Stimulated activated naive CD8-positive, alpha-beta T cell treated with anti-CD3 and anti-CD28 coated beads, Interleukin-15, Interleukin-2, amounts not matched to agents 100 U/mL and 50 U/mL, for 24 hours (primary cell): ENCODE data around the gene RXRG.

ENCODE experiments used
- ATAC-seq: fragments of 150-1000 bp; cut with Tn5 transposase; one replicate; pipeline ENCODE4 v1.10.0; 2021
- DNase-seq: peaks from one replicate; pipeline ENCODE4 v3.0.0; 2021

The RXRG gene

DNA sequence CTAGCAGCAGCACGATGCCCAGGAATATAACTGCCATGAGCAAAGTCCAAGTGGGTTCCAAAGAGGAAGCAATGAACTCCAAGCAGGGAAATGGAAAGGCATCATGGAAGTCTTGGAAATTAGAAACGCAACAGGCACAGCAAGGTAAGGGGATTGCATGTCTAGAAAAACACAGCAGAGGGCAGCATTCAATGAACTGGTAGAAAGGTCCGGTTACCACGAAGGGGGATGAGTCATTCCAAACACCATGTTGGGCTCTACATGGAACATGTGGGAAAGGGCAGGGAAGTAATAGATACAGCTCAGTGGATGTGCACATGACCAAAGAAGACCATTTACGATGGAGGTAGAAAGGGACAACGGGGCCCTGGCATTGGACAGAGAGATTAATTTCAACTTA, 36.4 kb downstream of the RXRG start:
- no peak for DNase-seq
- ATAC-seq = no peak

DNA sequence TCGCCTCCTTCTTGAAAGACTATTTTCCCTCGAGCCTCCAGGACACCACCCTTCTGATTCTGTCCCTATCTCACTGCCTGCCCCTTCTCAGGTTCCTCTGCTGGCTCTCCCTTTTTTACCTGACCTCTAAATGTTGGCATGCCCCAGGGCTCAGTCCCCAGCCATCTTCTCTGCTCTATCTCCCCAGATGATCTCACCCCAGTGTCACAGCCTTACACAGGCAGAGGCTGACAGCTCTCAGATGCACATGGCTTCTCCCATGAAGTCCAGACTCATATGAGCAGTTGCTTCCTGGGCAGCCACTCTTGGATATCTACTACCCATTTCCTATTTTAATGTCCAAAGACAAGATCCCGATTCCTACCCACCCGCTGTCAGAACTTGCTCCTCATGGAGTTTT, 37.5 kb downstream of the RXRG start:
- no peak for DNase-seq
- no peak for ATAC-seq

DNA sequence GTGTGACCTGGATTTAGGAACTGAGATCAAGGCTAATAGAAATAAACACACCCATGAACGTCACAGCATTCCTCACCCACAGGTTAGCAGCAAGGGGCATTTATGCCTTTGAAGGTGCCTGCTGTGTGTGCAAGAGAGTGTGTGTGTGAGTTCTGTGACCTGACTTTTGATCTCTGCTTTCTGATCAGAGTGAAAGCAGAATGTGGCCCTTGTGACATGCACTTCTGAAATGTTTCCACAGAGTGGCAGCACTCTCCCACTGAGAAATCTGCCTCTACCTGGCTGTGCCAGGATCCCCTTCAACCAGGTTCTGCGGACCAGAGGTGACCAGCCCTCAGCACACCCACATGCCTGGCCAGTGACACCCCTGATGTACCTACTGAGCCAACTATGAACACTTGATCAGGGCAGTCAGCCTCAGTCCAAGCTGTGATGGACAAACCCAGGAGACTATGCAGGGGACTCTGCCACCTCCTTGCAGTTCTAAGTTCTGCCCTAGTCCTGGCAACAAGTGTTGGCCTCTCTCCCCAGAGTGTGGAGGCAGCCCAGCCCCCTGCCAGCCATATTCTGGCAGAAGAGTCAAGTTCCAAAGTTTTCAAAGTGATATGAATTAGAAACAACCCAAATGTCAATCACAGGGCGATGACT, 41.0 kb downstream of the RXRG start:
- ATAC-seq (peak; percentile 57), DNase-seq (no peak)

DNA sequence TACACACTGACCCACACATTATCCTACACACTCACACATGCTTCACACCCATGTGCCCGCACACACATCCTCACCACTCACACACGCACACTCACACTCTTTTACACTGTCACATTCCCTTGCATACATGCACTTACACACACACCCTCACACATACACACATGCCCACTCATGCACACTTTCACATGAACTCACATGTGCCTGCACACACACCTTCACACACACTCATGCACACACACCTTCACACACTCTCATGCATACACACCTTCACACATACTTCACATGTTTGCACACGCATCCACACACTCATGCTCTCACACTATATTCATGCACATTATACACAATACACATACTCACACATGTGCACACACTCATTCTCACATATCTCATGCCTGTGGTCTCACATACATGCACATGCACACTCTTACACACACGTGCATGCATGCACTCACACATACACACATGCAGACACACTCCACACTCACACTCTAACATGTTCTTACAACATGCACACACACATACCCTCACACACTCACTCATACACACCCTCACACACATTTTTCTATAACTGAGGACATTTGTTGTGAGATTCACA, 42.3 kb downstream of the RXRG start:
- no peak for DNase-seq
- ATAC-seq = no peak

DNA sequence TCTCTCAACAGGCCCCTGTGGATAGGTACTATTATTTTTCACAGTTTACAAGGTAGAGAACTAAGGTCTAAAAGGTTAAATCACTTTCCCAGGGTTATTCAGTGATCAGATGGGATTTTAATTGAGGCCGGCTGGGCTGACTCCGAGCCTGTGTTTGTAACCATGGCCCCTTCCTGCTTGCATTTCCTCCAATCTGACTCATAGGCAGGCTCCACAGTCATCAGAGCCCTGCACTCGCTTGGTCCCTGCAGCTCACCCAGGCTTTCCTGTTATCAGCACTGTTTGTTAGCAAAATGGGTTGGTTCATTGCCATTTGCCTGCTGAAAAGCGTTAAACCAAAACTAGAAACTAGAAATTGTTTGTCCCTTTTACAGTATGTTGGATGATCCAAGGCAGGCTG, 47.0 kb downstream of the RXRG start:
- ATAC-seq (no peak), DNase-seq (no peak)

DNA sequence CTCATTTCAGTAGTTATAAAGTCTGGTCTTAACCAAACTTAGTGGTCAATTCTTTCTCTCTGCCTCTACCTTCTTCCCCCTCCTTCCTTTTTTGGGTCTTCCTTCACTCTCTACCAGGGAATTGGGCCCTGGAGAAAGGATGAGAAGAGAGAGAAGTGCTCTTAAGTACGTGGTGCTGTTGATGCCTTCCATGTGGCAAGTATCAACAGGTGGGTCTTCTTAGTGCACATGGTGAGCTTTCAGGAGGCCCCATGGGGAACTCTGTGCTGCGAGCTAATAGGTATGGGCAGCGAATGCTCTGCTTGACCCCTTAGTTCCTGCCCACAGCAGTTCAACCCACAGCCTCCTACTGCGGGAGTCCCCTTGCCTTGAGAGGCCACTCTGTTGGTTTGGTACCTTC, 49.0 kb downstream of the RXRG start:
- DNase-seq = no peak
- no peak for ATAC-seq

DNA sequence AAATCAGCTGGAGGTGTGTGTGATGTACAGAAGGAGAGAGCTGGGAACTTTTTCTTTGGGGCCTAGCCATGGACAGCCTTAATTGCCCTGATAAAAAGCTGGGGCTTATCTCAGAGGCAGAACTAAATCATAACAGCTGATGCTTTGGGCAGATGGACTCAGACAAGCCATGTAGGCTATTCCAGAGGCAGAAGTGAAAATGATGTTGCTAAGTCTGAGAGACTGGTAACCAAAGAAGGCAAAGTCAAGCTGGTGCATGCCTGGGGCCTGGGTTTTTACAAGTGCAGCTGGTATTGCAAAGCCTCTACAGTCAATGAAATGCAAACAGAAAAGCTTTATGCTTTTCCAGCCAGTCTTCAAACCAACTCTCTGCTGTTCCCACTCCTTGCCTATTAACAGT, 49.4 kb downstream of the RXRG start:
- no peak for ATAC-seq
- DNase-seq = no peak

DNA sequence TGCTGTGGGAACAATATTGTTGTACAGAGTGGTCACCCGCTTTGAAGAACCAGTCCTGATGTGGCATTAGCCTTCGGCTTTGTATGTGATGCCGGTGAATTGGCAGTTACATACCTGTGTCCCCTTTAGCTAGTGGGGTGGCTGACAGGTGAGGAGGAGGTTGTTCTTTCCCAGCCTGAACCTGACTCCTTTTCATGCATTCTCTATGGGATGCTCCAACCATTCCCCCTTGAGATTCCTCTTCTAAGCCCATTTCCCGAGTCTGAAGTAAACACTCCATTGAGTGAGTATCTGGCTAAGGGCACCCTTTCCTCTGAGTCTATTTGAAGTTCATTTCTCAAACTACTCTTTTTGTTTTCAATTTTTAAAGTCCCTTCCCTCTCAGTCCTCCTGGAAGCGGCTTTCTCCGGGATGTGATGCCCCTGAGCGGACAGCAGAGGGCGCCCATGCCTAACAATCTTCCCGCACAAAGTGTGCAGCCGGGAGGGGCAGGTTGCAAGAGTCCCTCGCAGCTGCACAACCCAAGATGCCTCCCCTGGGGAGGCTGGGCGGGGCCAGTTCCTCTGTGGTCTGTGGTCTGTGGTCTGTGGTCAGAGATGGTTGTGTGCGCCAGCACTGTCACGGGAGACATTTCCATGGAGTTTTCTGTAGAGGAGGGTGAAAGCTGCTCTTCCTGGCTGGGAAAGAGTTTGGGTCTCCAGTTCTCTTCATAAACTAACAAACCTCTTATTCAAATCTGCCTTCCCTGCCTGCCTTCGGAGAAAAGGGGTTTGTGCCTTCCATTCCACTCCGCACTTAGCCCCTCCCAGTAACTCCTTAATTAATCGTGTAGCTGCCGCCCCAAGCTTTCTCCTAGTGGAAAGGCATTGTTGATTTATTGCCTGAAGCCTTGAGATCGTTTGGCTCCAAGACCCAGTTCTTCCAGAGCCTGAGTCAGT, 52.0 kb downstream of the RXRG start:
- peak; percentile 98 for ATAC-seq
- peak; percentile 87 for DNase-seq

DNA sequence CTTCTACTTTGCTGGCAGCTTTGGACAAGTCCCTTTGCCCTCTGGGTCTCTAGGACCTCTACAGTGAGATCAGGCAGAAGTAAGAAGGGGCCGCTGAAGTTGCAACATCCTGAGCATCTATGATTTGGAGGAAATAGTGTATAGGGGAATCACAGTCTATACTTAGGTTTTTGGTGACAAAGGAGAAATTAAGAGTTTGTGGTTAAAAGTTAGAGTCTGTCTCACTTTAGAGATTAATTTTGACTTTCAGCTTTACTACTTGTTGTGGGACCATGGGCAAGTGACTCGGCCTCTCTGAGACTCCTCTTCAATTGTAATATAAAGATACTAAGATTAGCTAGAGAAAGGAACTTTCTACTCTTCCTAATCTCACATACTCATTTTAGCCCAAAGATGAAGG, 55.3 kb downstream of the RXRG start:
- no peak for DNase-seq
- no peak for ATAC-seq

DNA sequence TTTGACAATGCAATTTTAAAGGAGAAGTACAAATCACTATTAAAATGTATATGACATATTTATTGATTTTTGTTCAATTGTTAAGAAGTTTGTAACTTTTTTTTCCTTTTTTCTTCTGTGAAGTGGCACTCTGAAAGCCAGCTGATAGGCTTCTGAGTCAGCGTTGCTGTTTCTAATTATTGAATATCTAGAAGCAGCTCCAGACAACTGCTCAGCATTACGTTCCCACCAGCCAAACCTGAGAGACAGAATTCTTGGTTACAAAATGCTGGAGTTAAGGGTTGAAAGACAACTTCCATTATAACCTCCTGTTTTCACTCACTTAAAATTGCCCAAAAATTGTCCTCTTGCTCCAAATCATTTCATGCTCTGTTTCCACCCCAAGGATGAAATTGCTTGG, 57.0 kb downstream of the RXRG start:
- ATAC-seq (no peak), DNase-seq (no peak)

DNA sequence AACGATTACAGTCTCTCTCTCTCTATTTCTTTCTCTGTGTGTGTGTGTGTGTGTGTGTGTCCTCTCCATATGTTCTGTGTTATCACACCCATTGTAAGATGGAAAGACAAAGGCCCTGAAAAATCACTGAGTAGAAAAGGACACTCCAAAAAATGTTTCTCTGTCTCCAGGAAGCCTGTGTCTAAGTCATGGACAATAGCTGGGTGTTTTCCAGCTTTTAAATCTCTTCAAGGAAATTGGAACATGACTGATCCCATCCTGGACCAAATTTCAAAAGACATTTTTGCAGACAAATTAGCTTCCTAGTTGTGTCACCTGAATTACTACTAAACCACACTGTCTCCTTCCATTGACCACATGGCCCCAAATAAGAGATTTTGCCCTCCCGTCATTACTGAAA, 57.4 kb downstream of the RXRG start:
- DNase-seq = no peak
- no peak for ATAC-seq

DNA sequence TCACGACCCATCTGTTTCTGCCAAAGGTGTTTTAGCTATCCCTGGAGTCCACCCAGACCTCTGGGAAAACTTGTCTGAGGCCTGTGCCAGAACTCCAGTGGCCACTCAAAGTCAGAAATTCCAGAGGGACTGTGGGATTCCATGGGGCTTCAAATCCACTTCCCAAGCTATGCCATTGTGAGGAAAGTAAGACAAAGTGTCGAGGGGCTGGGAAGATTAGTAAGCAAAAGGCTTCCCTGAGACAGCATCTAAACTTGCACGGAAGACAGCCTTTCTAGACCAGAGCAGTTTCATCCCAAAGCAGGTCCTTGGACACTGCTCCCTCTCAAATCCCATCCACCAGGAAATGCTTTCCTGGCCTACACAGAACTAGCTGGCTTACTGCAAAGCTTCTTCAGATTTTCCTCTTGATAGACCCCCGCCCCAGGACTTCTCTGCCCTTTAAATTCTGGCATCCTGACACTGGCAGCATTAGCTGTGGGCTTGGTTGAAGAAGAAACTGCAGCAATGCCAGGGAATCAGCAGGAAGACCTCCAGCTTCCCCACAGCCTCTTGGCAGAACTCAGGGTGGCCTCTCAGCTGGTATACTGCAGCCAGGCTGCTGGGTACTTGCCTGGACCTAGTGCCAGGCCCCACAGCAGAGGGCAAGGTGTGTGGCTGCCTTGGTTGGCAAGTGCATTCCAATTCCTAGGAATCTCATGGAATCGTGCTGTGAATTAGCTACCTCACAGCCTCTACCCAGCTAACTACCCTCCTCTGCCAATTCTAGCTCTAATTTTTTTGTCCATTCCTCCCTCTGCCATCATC, 61.1 kb downstream of the RXRG start:
- DNase-seq (no peak), ATAC-seq (peak; percentile 44)

DNA sequence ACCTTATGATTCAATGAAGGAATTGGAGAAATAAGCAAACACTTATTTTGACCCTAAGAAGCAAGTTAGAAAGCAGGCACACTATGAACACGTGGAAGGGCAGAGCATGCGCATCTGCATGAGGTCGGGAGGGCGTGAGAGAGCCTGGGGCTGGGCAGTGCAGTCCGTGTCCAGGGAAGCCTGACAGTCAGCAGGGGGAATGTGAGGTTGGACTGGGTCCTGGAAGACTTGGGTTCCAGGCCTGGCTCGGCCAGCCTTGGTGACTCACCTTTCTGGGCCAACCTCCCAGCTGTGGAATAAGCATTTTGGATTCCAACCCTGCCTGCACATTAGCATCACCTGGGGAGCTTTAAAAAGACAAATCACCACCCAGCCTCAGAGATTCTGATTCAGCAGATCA, 61.9 kb downstream of the RXRG start:
- no peak for DNase-seq
- ATAC-seq = no peak

DNA sequence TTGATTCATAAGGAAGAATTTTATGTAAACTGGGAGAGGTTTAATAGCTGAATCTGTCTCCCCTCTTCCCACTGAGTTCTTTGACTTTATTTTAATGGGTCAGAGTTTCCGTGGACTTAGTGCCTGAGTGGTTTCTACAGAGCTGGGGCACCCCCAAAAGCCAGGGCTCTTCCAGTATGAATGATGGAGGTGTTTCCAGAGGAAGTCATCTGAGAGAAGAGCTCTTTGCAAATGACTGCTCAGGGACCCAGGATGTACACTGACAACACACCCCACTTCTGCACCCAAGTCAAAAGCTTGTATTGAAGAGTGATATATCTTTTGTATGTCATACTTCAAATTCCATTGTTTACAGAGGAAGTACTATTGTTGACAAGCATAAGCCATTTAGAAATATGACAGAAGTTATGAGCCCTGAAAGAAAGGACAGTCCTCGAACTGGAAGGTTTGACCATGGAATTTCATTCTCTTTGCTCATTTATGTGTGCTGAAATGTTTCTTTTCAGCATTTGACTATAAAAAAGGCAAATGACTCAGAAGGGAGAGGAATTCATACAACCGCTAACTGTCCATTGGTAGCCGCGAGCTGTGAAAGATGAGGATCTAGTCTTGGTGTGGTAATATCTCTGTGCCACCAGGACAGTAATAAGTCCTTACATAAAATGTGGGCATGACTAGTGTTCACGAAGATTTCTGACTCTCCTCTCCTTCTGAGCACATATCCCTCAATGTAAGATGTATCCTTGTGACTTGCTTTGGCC, 63.0 kb downstream of the RXRG start:
- DNase-seq (no peak), ATAC-seq (no peak)

DNA sequence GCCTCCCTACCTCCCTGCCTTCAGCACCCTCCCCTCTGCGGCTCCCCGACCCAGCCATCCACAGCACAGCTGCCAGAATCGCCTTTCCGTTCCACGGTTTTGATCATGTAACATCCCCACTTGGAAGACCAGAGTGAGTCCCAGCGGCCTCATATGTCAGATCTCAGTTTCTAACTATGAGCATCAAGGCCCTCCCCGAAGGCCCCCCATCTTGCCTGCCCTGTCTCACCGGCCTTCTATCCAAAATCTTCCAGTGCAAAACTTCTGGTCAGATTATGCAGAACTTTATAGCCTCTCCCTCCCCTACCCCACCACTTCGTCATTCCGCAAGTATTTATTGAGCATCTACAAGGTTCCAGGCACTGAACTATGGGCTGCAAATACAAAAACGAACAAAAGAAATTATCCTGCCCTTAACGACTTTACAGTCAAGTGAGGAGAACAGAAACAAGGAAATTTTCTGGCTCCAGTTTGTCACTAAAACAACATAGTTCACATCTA, 68.1 kb downstream of the RXRG start:
- ATAC-seq (no peak), DNase-seq (no peak)

DNA sequence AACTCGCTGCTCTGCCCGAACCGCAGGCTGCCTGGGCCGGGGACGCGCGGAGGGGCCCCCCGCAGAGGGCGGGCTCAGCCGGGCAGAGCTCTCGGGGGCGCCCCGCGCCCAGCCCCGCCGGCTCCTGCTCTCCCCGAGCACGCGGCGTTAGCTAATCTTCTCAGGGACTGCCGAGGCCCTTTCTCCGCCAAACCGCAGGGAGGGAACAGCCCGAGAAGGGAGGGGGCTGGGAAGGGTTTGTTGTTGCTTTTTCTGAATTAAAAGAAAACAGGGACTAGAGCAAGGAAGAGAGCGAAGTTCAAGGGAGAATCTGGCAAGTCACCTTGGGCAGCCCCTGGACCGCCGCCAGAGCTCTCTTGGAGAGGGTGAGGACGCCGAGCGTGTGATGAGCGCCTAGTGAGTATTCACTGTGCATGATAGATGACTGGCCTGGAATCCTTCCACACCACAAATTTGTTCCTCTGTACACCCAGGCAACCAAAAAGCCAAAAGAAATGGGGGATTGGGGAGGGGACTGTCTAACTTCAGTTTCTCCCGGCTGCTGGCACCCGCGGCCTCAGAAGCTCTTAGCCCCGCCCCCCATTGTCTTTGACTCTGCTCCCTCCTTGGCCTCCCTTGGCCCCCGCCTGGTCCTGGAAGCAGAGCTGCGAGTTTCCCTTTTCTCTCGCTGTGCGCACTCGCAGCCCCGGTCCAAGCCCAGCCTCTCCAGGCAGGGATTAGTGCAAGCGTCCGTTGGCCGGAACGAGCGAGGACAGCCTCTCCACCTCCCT, 68.7 kb downstream of the RXRG start:
- peak; percentile 52 for DNase-seq
- peak; percentile 69 for ATAC-seq

DNA sequence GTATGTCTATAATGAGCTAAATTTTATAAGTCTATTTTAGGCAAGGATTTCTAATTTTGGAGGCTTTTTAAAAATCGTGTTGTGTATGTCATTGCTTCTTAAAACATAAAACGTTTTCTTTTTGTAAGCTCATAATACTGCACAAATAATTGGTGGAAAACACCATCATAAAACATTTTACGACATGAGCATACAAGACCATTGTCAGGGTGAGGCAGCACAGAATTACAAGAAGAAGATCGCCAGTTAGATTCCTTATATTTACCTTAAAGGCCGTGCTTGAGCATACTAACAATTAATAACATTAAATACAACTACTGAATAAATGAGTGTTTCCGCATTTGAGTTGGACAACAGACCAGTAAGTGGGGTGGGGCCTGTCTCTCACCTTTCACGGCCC, 69.3 kb downstream of the RXRG start:
- no peak for ATAC-seq
- DNase-seq = no peak

DNA sequence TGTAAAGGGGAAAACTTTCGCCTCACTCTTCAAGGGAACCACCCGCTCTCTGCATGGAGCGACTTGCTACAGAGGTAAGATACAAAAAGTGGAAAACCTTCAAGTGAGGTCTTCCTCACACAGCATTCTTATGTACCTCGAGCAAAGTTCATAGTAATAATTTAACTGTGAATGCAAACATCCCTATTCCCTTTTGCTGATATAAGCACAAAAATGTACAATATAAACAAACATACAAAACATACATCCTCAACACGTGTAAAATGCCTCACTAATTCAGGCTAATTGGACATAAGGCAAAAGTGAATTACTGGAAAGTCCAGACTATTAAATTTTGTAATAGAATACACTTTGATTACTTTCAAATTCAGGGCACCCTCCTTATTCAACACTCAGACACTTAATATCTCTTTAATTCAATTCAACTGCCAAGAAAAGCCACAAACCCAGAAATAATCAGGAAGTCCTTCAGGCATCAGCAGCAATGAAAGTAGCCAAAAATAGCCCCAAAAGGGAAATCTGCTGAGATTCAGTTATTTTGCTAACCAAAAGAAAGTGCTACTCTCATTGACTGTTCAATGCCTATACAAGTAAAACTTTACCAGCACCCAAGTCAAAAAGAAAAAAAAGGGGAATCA, 73.2 kb downstream of the RXRG start:
- no peak for ATAC-seq
- DNase-seq = no peak

DNA sequence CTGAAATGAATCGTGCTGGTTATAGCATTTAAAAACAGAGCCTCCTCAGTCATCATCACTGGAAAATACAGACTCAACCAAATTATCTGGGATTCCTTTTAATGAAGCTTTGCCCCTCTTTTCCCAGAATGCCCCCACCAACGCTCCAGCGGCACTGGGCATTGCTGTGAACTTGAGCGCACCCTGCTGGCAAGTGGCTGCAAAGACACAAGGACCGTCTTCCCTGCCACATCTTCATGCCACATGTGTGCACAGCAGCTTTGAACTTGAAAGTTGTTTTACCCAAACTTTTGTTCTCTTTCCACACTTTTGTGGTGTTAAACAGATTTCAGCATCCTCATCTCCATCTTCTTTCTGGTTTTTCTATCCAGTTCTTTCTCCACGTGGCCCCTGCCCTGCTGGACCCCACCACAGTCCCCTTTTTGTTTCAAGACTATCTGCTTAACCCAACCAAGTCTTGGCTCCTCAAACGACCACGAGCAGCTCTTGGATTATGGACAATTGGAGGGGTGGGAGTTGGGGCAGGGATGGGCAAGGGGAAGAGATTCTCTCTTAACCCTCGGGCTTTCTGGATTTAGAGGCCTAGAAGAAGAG, 75.6 kb downstream of the RXRG start:
- peak; percentile 68 for DNase-seq
- ATAC-seq = peak; percentile 34
